ENCODE results near the gene HRH4.

Gene HRH4

GRCh38 chr18:24515721-24516120 is 55.3 kb downstream of the HRH4 start:
- no peak for DNase-seq

- DNase-seq: peak; percentile 64
Observed at GRCh38 chr18:24516261-24516660, 55.8 kb downstream of the HRH4 start.

- DNase-seq: no peak
Observed at GRCh38 chr18:24517554-24517953, 57.1 kb downstream of the HRH4 start.

- DNase-seq: no peak
Observed at GRCh38 chr18:24518596-24518995, 58.2 kb downstream of the HRH4 start.

Data from inflammatory macrophage treated with lipopolysaccharide for 4 hours (primary cell).